Activated CD8-positive, alpha-beta T cell treated with anti-CD3 and anti-CD28 coated beads for 36 hours (primary cell): ENCODE results near the gene DCUN1D4. TPM values are rescaled to one million over a fixed set of nuclear protein-coding genes. Genes with fewer than 3 reads are reported as not detected.

Experiments used
- ATAC-seq: fragments of 200-7000 bp; cut with Tn5 transposase; one replicate; pipeline ENCODE4 v1.10.0; 2021; ENCODE audit warnings: mild to moderate bottlenecking, moderate library complexity
- CTCF ChIA-PET: fragments of 350-600 bp; sonication (Branson Sonifier 250); formaldehyde crosslinking; loops from one replicate; lab custom pipeline; 2021; ENCODE audit warnings: antibody characterized with exemption; lab: Charles Lee
- POLR2A ChIA-PET: fragments of 350-600 bp; sonication (Branson Sonifier 250); formaldehyde crosslinking; loops from one replicate; lab custom pipeline; 2021; ENCODE audit warnings: antibody characterized with exemption; lab: Charles Lee
- DNase-seq: peaks from one replicate; pipeline ENCODE4 v3.0.0-alpha.2; 2020
- H3K27ac Mint-ChIP-seq: one replicate; pipeline ENCODE4 v1.8.0; 2021; ENCODE audit warnings: mild to moderate bottlenecking, mixed read lengths
- H3K27me3 Mint-ChIP-seq: one replicate; pipeline ENCODE4 v1.8.0; 2021; ENCODE audit warnings: mixed read lengths
- H3K36me3 Mint-ChIP-seq: one replicate; pipeline ENCODE4 v1.8.0; 2021; ENCODE audit warnings: low read depth, mixed read lengths
- H3K4me1 Mint-ChIP-seq: one replicate; pipeline ENCODE4 v1.8.0; 2021; ENCODE audit warnings: low read depth, mixed read lengths
- H3K4me3 Mint-ChIP-seq: one replicate; pipeline ENCODE4 v1.8.0; 2021; ENCODE audit warnings: mild to moderate bottlenecking, moderate library complexity, mixed read lengths
- H3K9me3 Mint-ChIP-seq: one replicate; pipeline ENCODE4 v1.8.0; 2021; ENCODE audit warnings: mixed read lengths
- intact Hi-C: fragments of 100-400 bp; cut with micrococcal nuclease; formaldehyde crosslinking; loops from one replicate; pipeline ENCODE4 v1.10.0; 2022
- total RNA-seq, 2 experiments: library from RNA; stranded (reverse); gene quantifications; one replicate each; pipeline ENCODE4 v1.2.3, GENCODE V29; 2021
- TF ChIP-seq, protein P1 (sequence below): fragments of 200-600 bp; IDR thresholded peaks from one replicate; pipeline ENCODE4 v1.8.0; 2022; ENCODE audit warnings: antibody characterized with exemption, mild to moderate bottlenecking

Gene DCUN1D4
- total RNA-seq, 2 experiments from 2014 or later: 32.6 to 39.8 TPM

DNA sequence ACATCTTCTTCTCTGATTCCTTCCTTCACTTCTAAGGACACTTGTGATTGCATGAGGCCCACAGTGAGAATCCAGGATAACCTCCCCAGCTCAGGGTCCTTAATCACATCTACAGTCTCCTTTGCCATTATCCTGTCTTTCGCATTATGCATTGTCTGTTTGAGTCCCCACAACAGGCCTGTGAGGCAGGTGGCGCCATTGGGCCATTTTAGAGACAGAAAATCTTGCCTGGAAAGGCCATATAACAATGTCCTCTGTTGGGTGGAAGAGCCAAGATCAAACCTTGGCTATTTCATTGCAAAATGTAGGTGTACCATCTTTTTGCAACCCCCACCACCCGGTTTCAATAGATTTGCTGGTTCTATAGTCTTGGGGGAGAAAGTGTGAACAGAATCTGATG, 11.8 kb upstream of the DCUN1D4 start:
- DNase-seq (peak; percentile 80), ATAC-seq (peak; percentile 82)
- Mint-ChIP-seq H3K4me3 (no peak overlapping the region), H3K27me3 (peaks cover 10% of the 10 kb centered on the region), H3K9me3 (no peaks in the 10 kb centered on the region), H3K36me3 (no peaks in the 10 kb centered on the region), H3K27ac (no peak overlapping the region), H3K4me1 (peaks cover 1% of the 10 kb centered on the region)
- TF ChIP-seq, protein P1, sequence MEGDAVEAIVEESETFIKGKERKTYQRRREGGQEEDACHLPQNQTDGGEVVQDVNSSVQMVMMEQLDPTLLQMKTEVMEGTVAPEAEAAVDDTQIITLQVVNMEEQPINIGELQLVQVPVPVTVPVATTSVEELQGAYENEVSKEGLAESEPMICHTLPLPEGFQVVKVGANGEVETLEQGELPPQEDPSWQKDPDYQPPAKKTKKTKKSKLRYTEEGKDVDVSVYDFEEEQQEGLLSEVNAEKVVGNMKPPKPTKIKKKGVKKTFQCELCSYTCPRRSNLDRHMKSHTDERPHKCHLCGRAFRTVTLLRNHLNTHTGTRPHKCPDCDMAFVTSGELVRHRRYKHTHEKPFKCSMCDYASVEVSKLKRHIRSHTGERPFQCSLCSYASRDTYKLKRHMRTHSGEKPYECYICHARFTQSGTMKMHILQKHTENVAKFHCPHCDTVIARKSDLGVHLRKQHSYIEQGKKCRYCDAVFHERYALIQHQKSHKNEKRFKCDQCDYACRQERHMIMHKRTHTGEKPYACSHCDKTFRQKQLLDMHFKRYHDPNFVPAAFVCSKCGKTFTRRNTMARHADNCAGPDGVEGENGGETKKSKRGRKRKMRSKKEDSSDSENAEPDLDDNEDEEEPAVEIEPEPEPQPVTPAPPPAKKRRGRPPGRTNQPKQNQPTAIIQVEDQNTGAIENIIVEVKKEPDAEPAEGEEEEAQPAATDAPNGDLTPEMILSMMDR: peak; percentile 63
- ChIA-PET CTCF (interaction anchor here (0.9 to 1.4 kb wide), 4 partner anchors 15 to 56 kb away, joined by 3 to 4 read pairs (median 4); no protein-coding TSS in a partner anchor), POLR2A (interaction anchor here (1.6 kb wide), 1 partner anchor 13 kb away, joined by 3 read pairs; no protein-coding TSS in a partner anchor)
- intact Hi-C loops: loop anchor here (1.0 kb wide), 1 partner anchor 195 kb away; no protein-coding TSS in a partner anchor

DNA sequence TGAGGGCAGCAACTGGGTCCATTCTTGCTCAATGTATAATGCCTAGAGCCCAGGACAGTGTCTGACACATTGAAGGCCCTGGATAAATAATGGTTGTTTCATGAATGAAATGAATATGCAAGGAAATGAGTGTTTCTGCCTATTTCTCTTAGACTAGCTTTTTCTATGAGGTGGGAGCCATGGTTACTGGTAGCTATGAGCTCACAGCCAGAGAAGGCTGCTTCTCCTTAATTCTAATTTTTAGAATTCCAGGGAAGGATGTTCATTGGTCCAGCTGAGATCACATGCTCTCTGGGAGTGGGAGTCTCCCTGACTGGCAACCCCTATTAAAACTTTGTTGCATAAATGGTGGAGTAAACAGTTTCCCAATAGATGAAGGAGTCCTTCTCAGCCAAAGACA, 9.7 kb upstream of the DCUN1D4 start:
- DNase-seq (no peak), ATAC-seq (no peak)
- Mint-ChIP-seq H3K9me3 (no peaks in the 10 kb centered on the region), H3K27me3 (peaks cover 10% of the 10 kb centered on the region), H3K27ac (no peak overlapping the region), H3K4me1 (peaks cover 9% of the 10 kb centered on the region), H3K4me3 (no peak overlapping the region), H3K36me3 (no peaks in the 10 kb centered on the region)
- ChIA-PET POLR2A (interaction anchor here (1.1 kb wide), 1 partner anchor 9 kb away, joined by 3 read pairs; the partner anchor contains the start of gene DCUN1D4), CTCF (interaction anchor here (1.1 to 2.4 kb wide), 3 partner anchors 9 to 193 kb away, joined by 3 to 12 read pairs (median 4); partner anchors contain the start of gene DCUN1D4)
- TF ChIP-seq, protein P1: no peak
- intact Hi-C loops: no loop called here

DNA sequence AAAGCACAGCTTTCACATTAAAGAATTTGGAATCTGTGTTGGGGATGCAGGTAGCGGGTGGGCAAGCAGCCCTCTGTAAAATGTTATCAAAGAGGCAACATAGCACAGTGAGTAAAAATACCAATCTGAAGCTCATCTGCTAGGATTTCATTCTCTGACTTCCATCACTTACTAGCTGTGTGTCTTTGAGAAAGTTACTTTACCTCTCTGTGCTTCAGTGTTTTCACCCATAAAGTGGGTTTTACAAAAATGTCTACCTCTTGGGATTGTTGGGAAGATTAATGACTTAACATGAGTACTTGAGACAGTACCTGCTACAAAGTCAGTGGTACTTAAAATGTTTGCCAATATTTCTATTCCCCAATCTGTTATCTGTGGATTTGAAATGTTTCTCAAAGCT, 7.9 kb upstream of the DCUN1D4 start:
- peaks cover 7% of the 10 kb centered on the region for H3K27me3 Mint-ChIP-seq
- TF ChIP-seq, protein P1: no peak
- H3K9me3 Mint-ChIP-seq: no peaks in the 10 kb centered on the region
- H3K4me3 Mint-ChIP-seq: no peak overlapping the region
- CTCF ChIA-PET: interaction anchor here (1.7 kb wide), 1 partner anchor 12 kb away, joined by 5 read pairs; no protein-coding TSS in a partner anchor
- no peaks in the 10 kb centered on the region for H3K36me3 Mint-ChIP-seq
- H3K4me1 Mint-ChIP-seq: peaks cover 9% of the 10 kb centered on the region
- intact Hi-C loops: no loop called here
- no peak for DNase-seq
- no peak overlapping the region for H3K27ac Mint-ChIP-seq
- POLR2A ChIA-PET: no interaction called here
- ATAC-seq: no peak

DNA sequence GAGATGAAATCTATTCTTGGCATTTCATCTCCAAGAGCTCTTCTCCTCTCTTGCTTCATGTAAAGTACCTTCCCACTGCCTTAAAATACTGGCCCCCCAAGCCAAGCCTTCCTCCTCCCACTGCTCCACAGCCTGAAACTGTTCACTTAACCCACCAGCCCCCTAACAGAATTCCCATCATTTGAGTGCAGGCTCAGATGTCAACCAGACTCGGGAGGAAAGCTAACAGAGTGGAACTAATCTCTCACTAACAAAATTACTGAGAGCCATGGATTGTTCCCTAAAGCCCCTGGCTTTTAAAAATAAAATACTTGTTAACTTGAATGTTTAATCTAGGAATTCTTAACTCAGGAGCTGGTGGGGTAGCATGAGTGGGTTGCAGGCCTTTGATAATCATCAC, 7.1 kb upstream of the DCUN1D4 start:
- Mint-ChIP-seq H3K36me3 (no peaks in the 10 kb centered on the region), H3K27ac (no peak overlapping the region), H3K27me3 (peaks cover 6% of the 10 kb centered on the region), H3K9me3 (no peaks in the 10 kb centered on the region), H3K4me1 (peaks cover 9% of the 10 kb centered on the region), H3K4me3 (no peak overlapping the region)
- DNase-seq (no peak), ATAC-seq (no peak)
- TF ChIP-seq, protein P1: no peak
- CTCF ChIA-PET: interaction anchor here (0.6 to 1.3 kb wide), 2 partner anchors 151 to 246 kb away, joined by 3 read pairs; no protein-coding TSS in a partner anchor
- intact Hi-C loops: no loop called here
- POLR2A ChIA-PET: no interaction called here

DNA sequence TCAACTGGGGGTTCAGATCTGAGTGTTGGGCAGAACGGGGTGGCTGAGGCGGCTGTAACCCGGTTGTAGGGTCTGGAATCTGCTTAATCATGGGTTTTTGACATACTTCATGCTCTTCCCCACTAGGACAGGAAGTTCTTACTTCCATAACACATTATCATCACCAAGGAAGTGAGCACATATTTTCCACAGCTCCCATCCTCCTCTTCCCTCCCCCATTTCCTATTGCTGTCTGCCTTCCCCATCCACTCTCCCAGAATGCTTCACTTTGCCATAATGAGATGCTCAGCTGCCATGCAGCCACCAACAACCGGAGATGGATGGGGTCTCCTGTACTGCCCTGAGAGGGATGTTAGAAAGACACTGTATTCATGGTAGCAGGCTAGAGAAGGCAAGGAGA, 6.4 kb upstream of the DCUN1D4 start:
- peaks cover 6% of the 10 kb centered on the region for H3K27me3 Mint-ChIP-seq
- TF ChIP-seq, protein P1: no peak
- no peak overlapping the region for H3K4me3 Mint-ChIP-seq
- no peaks in the 10 kb centered on the region for H3K36me3 Mint-ChIP-seq
- intact Hi-C loops: no loop called here
- no peaks in the 10 kb centered on the region for H3K9me3 Mint-ChIP-seq
- ChIA-PET POLR2A (no interaction called here), CTCF (interaction anchor here (1.3 kb wide), 1 partner anchor 150 kb away, joined by 3 read pairs; no protein-coding TSS in a partner anchor)
- H3K27ac Mint-ChIP-seq: no peak overlapping the region
- ATAC-seq: peak; percentile 53
- peaks cover 9% of the 10 kb centered on the region for H3K4me1 Mint-ChIP-seq
- no peak for DNase-seq
